CD4-positive, alpha-beta T cell treated with Interleukin-6 for 4 hours (primary cell): ENCODE measurements around the gene DDX52.
"Not testable (repeated sequence)": the region's sequence is repeated elsewhere in the genome, so short reads cannot be mapped to it uniquely, and the experiment has no call there.

Experiments used
- DNase-seq: peaks from one replicate; pipeline ENCODE4 v3.0.0-alpha.2; 2020; ENCODE audit warnings: mixed read lengths

The DDX52 gene

GRCh38 chr17:37650419-37651003 is 7.3 kb upstream of the DDX52 start:
- DNase-seq: no peak

DNA sequence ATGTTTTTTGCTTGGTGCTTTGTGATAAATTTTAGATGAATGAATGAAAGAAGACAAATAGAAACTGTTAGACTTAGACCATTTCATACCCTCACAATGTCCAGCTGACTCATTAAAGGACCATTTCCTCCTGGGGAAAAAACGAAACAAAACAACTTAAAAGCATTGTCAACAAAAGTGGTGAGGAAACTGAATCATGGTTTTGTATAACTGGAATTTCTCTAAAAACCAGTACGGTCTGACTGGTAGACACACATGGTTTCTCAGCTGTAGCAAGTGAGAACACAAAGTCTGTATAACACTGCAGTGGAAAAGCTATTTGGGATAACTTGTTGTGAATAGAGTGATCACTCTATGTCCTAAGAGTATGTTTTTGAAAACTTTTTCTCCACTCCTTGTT is 5.3 kb upstream of the DDX52 start:
- DNase-seq: no peak

GRCh38 chr17:37647856-37648255 is 4.6 kb upstream of the DDX52 start:
- no peak for DNase-seq

GRCh38 chr17:37643869-37644268 is 623 bp upstream of the DDX52 start:
- DNase-seq: no peak

- DNase-seq: no peak
Measured at GRCh38 chr17:37642681-37643080, 565 bp downstream of the DDX52 start.

GRCh38 chr17:37640015-37640414 is 3.2 kb downstream of the DDX52 start:
- DNase-seq: no peak

DNA sequence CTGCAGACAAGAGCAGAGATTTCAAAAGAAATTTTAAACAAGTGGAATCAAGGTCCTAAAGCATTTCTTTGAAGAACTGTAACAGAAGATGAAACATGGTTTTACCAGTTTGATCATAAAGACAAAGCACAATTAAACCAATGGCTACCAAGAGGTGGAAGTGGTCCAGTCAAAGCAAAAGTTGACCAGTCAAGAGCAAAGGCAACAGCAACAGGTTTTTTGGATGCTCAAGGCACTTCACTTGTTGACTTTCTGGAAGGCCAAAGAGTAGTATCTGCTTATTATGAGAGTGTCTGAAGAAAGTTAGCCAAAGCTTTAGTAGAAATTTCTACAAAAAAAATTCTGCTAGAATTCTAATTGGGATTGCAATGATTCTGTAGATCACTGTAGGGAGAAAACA is 5.3 kb downstream of the DDX52 start:
- DNase-seq: no peak

GRCh38 chr17:37616430-37616829 is 26.8 kb downstream of the DDX52 start:
- DNase-seq: not testable (repeated sequence)

GRCh38 chr17:37614823-37615222 is 28.4 kb downstream of the DDX52 start:
- no peak for DNase-seq

DNA sequence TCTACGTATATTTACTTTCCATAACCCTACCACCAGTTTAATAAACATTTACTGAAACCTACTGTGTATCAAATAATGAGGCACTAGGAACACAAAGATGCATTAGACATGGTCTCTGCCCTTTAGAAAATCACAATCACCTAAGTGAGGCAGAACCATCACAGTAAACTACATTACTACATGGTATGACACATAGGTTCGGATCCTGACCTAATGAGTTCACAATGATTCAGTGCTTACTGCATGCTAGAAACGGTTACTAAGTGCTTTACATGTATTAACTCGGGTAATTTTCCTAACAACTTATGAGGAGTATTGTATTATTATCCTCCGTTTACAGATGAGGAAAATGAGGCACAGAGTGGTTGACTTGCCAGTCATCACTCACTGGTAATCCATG is 28.9 kb downstream of the DDX52 start:
- no peak for DNase-seq

DNA sequence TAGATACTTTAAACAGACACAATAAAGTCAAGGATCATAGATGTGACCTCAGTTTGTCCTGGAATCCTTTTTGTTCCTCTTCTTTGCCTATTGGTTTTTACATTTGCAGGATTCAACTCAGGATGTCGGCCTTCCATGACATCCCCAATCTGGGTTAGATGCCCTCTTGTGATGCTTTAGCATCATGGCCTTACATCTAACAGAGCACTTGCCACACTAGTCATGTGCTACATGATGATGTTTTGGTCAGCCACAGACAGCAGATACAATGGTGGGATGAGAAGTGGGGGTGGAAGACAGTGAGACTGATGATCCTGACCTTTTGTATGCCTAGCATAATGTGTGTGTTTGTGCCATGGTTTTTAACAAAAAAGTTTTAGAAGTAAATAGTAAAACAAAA is 32.3 kb downstream of the DDX52 start:
- no peak for DNase-seq

GRCh38 chr17:37610041-37610420 is 33.2 kb downstream of the DDX52 start:
- not testable (repeated sequence) for DNase-seq

DNA sequence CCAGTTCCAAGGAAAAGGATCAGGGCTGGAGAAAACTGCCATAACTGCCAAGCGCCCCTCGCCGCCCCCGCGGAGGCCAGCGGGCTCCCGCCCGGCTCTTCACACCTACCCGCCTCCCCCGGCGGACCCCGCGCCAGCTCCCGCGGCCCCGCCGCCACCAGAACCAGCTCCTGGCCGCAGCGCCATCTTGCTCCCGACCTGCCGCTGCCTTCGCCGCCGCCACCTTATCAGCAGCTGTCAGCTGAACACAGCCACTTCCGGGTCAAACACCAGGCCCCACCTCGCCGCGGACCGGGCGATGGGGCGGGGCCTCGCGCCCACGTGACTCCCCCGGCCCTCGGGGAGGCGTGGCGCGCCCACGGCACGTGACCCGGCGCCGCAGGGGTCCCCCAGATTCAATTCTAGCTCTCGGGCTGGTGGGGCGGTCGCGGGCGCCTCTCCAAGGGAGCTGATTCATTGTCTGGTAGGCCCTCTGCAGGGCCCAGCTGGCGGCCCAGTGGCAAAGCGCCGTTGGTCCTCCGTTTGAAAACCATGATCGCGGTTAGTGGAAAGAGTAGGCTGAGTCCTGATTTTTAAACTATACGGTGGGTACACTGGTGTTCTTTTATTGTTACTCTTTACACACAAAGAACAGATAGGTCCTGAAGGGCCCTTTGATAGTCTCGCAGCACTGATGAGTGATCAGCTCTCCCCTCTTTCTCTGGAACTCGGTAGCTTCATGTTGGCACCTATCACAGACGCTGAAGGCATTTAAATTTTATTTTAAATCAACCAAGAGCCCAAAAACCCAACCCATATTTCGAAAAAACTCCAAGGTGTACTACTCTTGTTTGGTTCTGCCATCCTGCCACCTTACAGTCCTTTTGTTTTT is 33.8 kb downstream of the DDX52 start, which contains the start of gene SYNRG:
SYNRG (minus strand) TSS at position 249 of the 871 bp plus-strand sequence; CDS start at position 186, 63 bp downstream.
- peak; percentile 96 for DNase-seq

GRCh38 chr17:37608351-37609169 is 34.7 kb downstream of the DDX52 start:
- peak; percentile 31 for DNase-seq

GRCh38 chr17:37607637-37608331 is 35.5 kb downstream of the DDX52 start:
- DNase-seq: peak; percentile 40

- peak; percentile 61 for DNase-seq
Measured at GRCh38 chr17:37605813-37606505, 37.3 kb downstream of the DDX52 start.

DNA sequence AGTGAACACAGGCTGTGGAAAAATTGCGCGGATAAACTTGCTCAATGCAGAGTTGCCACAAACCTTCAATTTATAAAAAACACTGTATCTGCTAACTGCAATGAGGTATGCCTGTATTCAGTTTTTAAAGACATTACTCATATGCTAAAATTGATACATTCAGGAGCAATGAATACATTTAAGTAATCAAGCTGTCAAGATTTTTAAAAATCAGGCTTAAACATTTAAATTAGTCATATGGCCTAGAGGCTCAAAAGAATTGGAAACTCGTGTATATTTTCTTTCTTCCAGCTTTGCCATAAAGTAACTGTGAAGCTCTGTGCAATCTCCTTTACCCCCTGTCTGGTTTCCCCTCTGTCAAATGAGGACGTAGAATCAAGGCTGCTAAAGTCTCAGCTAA is 38.2 kb downstream of the DDX52 start:
- no peak for DNase-seq

- no peak for DNase-seq
Measured at GRCh38 chr17:37604556-37604955, 38.7 kb downstream of the DDX52 start.

DNA sequence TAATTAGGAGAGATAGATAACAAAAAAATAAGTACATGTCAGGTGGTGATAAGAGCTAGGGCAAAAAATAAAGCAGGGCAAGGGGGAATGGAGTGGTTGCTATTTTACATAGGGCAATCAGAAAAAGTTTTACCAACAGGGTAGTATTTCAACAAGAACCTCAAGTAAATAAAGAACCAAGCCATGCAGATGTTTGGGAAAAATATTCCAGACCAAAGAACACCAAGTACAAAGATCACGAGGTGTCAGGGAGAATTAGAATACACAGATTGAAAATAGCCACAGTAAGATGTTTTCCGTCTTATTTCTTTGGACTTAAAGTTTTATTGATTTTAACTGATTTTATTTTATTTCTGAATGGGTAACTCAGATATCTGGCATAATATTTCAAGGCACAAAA is 45.1 kb downstream of the DDX52 start:
- DNase-seq: no peak

DNA sequence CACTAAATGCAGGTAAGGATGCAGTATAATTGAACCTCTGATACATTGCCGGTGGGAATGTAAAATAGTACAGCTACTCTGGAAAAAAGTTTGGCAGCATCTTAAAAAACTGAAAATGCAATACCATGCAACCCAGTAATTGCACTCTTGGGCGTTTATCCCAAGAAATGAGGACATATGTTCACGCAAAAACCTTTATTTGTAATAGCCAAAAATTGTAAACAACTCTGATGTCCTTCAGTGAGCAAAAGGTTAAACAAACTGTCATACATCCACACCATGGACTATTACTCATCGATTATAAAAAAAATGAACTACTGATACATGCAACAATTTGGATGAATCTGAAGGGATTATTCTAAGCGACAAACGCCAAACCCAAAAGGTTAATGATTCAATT is 51.0 kb downstream of the DDX52 start:
- DNase-seq: no peak

GRCh38 chr17:37585066-37585465 is 58.2 kb downstream of the DDX52 start:
- DNase-seq: no peak

- DNase-seq: no peak
Measured at GRCh38 chr17:37576281-37576680, 67.0 kb downstream of the DDX52 start.
